Right atrium auricular region (tissue), 2 donors: Measurements from ENCODE around the gene AIFM2. TPM values are rescaled to one million over a fixed set of nuclear protein-coding genes. Genes with fewer than 3 reads are reported as not detected.
"Not testable (repeated sequence)": the region's sequence is repeated elsewhere in the genome, so short reads cannot be mapped to it uniquely, and the experiment has no call there.

Experiments used
- DNase-seq: peaks from one replicate; pipeline ENCODE4 v3.0.0-alpha.2; 2019; ENCODE audit warnings: low spot score
- H3K27ac ChIP-seq, 2 donors: fragments of 200-600 bp; sonication (generic); 1 replicate in 1 of 2; 2 replicates in 1 of 2; pipeline ENCODE4 v1.5.1; 2016 to 2019
- H3K27me3 ChIP-seq, 2 donors: fragments of 200-600 bp; sonication (generic); one replicate each; pipeline versions ENCODE4 v1.5.1 to v1.6.0; 2017 to 2019
- H3K36me3 ChIP-seq: fragments of 200-600 bp; sonication (generic); one replicate; pipeline ENCODE4 v1.5.1; 2016
- H3K4me1 ChIP-seq, 2 donors: fragments of 200-600 bp; sonication (generic); one replicate each; pipeline versions ENCODE4 v1.5.1 to v1.6.0; 2017 to 2019
- H3K4me3 ChIP-seq, 2 donors: fragments of 200-600 bp; sonication (generic); 1 replicate in 1 of 2; 2 replicates in 1 of 2; pipeline ENCODE4 v1.5.1; 2017 to 2019; ENCODE audit warnings: mild to moderate bottlenecking in 1 of 2, moderate library complexity in 1 of 2
- H3K9me3 ChIP-seq, 2 donors: fragments of 200-600 bp; sonication (generic); one replicate each; pipeline ENCODE4 v1.5.1; 2019
- total RNA-seq, 2 donors: library from RNA; depleted of rRNA; stranded (reverse); fragments of >200 nt; gene quantifications; one replicate each; pipeline ENCODE4 v1.1.0, GENCODE V29; 2016
- TF ChIP-seq, protein P1 (sequence below), 2 donors: fragments of 200-600 bp; sonication (generic); IDR thresholded peaks; one replicate each; pipeline ENCODE4 v1.5.1; 2019; ENCODE audit warnings: antibody characterized with exemption in 2 of 2

The AIFM2 gene
- total RNA-seq, 2 donors from 2014 or later: 6.2 to 12.0 TPM

DNA sequence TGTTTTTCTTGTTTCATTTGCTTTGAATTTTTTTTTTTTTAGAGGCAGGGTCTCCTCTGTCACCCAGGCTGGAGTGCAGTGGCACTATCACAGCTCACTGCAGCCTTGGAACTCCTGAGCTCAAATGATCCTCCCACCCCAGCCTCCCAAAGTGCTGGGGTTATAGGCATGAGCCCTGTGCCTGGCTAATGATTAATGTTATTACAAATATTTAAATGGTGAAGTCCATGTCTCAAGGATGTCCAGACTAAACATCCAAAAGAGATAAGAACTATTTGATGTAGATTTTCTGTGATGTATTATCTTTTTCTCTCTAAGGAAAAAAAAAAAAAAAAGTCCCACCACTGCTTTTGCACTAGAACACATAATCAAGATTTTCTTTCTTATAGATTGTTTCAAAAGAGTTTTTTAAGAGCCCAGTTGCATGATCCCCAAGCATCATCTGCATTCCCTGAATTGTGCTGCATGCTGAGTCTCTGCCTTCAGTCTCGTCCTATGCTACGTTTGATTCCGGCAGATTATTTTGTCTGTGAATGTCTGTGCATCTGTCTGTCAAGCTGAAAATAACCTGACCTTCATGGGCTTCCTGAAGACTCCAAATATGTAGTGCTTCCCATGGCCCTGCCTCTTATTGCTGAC, 46.5 kb downstream of the AIFM2 start:
- Histone ChIP-seq H3K4me1 (no peaks in the 10 kb centered on the region), H3K9me3 (no peaks in the 10 kb centered on the region), H3K27me3 (no peaks in the 10 kb centered on the region), H3K36me3 (no peaks in the 10 kb centered on the region), H3K4me3 (no peak overlapping the region), H3K27ac (no peak overlapping the region)
- TF ChIP-seq, protein P1, sequence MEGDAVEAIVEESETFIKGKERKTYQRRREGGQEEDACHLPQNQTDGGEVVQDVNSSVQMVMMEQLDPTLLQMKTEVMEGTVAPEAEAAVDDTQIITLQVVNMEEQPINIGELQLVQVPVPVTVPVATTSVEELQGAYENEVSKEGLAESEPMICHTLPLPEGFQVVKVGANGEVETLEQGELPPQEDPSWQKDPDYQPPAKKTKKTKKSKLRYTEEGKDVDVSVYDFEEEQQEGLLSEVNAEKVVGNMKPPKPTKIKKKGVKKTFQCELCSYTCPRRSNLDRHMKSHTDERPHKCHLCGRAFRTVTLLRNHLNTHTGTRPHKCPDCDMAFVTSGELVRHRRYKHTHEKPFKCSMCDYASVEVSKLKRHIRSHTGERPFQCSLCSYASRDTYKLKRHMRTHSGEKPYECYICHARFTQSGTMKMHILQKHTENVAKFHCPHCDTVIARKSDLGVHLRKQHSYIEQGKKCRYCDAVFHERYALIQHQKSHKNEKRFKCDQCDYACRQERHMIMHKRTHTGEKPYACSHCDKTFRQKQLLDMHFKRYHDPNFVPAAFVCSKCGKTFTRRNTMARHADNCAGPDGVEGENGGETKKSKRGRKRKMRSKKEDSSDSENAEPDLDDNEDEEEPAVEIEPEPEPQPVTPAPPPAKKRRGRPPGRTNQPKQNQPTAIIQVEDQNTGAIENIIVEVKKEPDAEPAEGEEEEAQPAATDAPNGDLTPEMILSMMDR (IDR thresholded peaks at IDR 0.05): no peak
- no peak for DNase-seq

DNA sequence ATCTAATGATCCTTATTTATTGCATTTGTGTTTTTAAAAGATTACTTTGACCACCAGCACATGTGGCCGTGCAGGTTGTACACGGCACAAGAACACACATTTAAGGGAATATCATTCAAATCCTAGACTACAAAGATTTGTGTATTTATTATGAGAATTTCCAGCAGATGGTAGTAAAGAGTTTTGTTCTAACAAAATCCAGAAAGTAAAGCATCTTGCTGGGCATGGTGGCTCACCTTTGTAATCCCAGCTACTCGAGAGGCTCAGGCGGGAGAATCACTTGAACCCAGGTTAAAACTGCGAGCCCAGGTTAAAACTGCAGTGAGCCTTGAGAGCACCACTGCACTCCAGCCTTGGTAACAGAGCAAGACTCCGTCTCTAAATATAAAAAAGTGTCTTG, 48.4 kb downstream of the AIFM2 start:
- H3K4me1 ChIP-seq: no peaks in the 10 kb centered on the region
- H3K4me3 ChIP-seq: no peak overlapping the region
- H3K36me3 ChIP-seq: no peaks in the 10 kb centered on the region
- no peaks in the 10 kb centered on the region for H3K9me3 ChIP-seq
- H3K27me3 ChIP-seq: no peaks in the 10 kb centered on the region
- no peak for DNase-seq
- TF ChIP-seq, protein P1 (IDR thresholded peaks at IDR 0.05): no peak
- H3K27ac ChIP-seq: no peak overlapping the region

DNA sequence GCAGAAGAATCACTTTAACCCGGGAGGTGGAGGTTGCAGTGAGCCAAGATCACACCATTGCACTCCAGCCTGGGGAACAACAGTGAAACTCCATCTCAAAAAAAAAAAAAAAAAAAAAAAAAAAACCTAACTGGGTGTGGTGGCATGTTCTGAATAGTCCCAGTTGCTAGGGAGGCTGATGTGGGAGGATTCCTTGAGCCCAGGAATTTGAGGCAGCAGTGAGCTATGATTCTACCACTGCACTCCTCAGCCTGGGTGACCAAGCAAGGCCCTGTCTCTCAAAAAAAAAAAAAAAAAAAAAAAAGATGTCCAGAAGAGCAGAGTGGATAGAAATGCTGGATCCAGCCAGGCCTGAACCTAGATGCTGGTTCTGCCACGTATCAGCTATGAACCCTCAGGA, 51.8 kb downstream of the AIFM2 start:
- H3K9me3 ChIP-seq, H3K4me1 ChIP-seq, H3K27me3 ChIP-seq, DNase-seq, H3K4me3 ChIP-seq, H3K27ac ChIP-seq, H3K36me3 ChIP-seq: not testable (repeated sequence)

DNA sequence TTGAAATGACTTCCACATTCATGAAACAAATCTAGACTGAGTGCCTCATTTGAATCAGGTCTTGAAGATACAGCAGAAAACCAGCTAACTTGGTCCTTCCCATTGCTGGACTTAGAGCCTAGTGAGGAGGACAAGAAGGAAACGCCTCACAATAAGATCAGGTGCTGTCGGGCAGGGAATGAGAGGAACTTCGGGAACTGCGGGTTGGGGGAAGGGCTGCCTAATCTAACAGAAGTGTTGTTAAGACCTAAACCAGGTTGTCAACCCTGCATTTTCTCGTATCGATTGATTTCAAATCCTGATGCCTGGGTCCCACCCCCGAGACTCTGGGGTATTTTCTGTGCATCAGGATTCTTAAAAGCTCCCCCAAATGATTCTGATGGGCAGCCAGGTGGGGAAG, 53.7 kb downstream of the AIFM2 start:
- no peak overlapping the region for H3K4me3 ChIP-seq
- DNase-seq: no peak
- no peaks in the 10 kb centered on the region for H3K36me3 ChIP-seq
- H3K27ac ChIP-seq: no peak overlapping the region
- H3K9me3 ChIP-seq: no peaks in the 10 kb centered on the region
- H3K4me1 ChIP-seq: no peaks in the 10 kb centered on the region
- H3K27me3 ChIP-seq: no peaks in the 10 kb centered on the region
- TF ChIP-seq, protein P1 (IDR thresholded peaks at IDR 0.05): no peak

DNA sequence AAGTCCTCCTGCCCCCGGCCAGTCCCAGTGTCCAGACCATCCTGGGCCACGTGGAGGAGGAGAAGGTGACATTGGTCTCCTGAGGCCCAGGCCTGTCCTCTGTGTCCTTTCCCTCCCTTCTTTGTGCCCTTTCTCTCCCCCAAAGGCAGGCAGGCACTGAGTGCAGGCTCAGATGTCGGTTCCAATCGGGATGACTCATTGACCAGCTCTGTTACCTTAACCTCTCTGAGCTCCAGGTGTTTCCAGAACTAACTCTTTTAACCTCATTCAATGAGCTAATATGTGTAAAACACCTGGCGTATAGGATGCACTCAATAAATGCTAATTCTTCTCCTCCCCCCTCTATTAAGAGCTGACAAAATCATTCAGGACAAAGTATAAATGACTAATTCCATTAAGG, 54.3 kb downstream of the AIFM2 start:
- Histone ChIP-seq H3K4me3 (no peak overlapping the region), H3K36me3 (no peaks in the 10 kb centered on the region), H3K27ac (no peak overlapping the region), H3K9me3 (no peaks in the 10 kb centered on the region), H3K27me3 (no peaks in the 10 kb centered on the region), H3K4me1 (no peaks in the 10 kb centered on the region)
- no peak for DNase-seq
- TF ChIP-seq, protein P1 (IDR thresholded peaks at IDR 0.05): no peak

DNA sequence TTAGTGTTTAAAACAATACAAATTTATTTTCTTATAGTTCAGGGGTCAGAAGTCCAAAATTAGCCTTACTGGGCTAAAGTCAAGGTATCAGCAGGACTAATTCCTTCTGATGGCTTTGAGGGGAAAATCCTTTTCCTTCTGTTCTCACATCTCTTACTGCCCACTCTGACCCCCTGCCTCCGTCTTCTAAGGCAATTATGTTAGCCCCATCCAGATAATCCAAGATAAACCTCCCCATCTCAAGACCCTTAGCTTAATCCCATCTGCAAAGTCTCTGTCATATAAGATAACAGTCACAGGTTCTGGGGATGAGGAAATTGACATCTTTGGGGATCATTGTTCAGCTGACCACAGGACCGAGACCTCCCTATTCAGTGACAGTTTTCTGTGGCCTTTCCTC, 57.7 kb downstream of the AIFM2 start:
- Histone ChIP-seq H3K4me3 (no peak overlapping the region), H3K4me1 (no peaks in the 10 kb centered on the region), H3K27me3 (no peaks in the 10 kb centered on the region), H3K27ac (no peak overlapping the region), H3K36me3 (no peaks in the 10 kb centered on the region), H3K9me3 (no peaks in the 10 kb centered on the region)
- DNase-seq: no peak
- TF ChIP-seq, protein P1 (IDR thresholded peaks at IDR 0.05): no peak
